HFF-Myc (cell line): ENCODE data around the gene SPACA1.

Source experiments
- DNase-seq: peaks from one replicate; pipeline ENCODE4 v3.0.0-alpha.2; 2011; ENCODE audit warnings: low read depth; ENCODE audit errors: extremely low read depth
- H3K4me3 ChIP-seq: replicated peaks from 2 replicates; pipeline ENCODE4 v1.5.1; 2011; ENCODE audit warnings: low read depth, mild to moderate bottlenecking, control low read depth, low read length
- CTCF ChIP-seq: IDR thresholded peaks from 2 replicates; pipeline ENCODE4 v1.5.1; 2012; ENCODE audit warnings: mild to moderate bottlenecking, low read depth, low read length, control low read depth; ENCODE audit errors: missing control alignments

Gene SPACA1

DNA sequence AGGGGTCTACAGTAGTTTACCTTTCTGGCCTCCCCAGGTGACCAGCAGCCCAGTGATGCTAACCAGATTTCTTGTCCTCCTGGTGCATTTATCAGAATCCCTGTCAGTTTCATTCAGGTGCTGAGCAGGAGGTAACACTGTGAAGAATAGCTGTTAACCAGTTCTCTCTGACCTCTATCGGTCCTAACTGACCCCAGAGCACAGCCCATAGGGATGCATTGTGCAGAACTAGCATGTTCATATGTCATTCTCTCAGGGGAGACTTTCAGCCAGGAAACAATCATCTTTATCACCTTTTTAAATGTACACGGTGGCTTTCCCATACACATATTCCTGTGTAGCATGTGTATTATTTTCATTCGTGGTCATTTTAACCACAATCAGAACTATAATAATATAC is 68.6 kb downstream of the SPACA1 start:
- DNase-seq = no peak
- no peak overlapping the region for H3K4me3 ChIP-seq
- TF ChIP-seq CTCF = no peak
